Heart left ventricle (tissue), 16 donors: ENCODE data around the gene ANAPC1. TPM values are rescaled to one million over a fixed set of nuclear protein-coding genes. Genes with fewer than 3 reads are reported as not detected.

Source experiments
- ATAC-seq, 4 donors: fragments of 200-7000 bp; cut with Tn5 transposase; one replicate each; pipeline ENCODE4 v1.9.1; 2020 to 2022; ENCODE audit warnings: moderate library complexity in 4 of 4, mild to moderate bottlenecking in 3 of 4, moderate number of reproducible peaks in 1 of 4
- DNase-seq, 5 donors: peaks; one replicate each; pipeline ENCODE4 v3.0.0-alpha.2; 2020
- H3K27ac ChIP-seq, 12 donors: fragments of 200-600 bp; sonication (generic) in 4 of 12; one replicate each; pipeline versions ENCODE4 v1.5.0 to v1.8.0; 2016 to 2022; ENCODE audit warnings: mild to moderate bottlenecking in 2 of 12
- H3K27me3 ChIP-seq, 9 donors: fragments of 200-600 bp; sonication (generic) in 2 of 9; one replicate each; pipeline versions ENCODE4 v1.5.1 to v1.8.0; 2016 to 2022; ENCODE audit warnings: mild to moderate bottlenecking in 3 of 9
- H3K36me3 ChIP-seq, 9 donors: fragments of 200-600 bp; sonication (generic) in 2 of 9; one replicate each; pipeline versions ENCODE4 v1.5.0 to v1.8.0; 2018 to 2022; ENCODE audit warnings: mild to moderate bottlenecking in 2 of 9
- H3K4me1 ChIP-seq, 12 donors: fragments of 200-600 bp; sonication (generic) in 4 of 12; one replicate each; pipeline versions ENCODE4 v1.5.0 to v1.8.0; 2016 to 2022; ENCODE audit warnings: mild to moderate bottlenecking in 3 of 12
- H3K4me3 ChIP-seq, 12 donors: fragments of 200-600 bp; sonication (generic) in 4 of 12; one replicate each; pipeline versions ENCODE4 v1.5.0 to v1.8.0; 2017 to 2022; ENCODE audit warnings: mild to moderate bottlenecking in 9 of 12, moderate library complexity in 4 of 12
- H3K9me3 ChIP-seq, 12 donors: fragments of 200-600 bp; sonication (generic) in 4 of 12; one replicate each; pipeline versions ENCODE4 v1.5.0 to v1.8.0; 2016 to 2022; ENCODE audit warnings: mild to moderate bottlenecking in 1 of 12
- CTCF ChIP-seq, 12 donors: fragments of 200-600 bp; sonication (generic) in 4 of 12; IDR thresholded peaks; one replicate each; pipeline versions ENCODE4 v1.5.0 to v1.8.0; 2018 to 2022; ENCODE audit warnings: antibody characterized with exemption in 12 of 12, mild to moderate bottlenecking in 5 of 12
- POLR2A ChIP-seq, 2 donors: fragments of 450-650 bp; IDR thresholded peaks; one replicate each; pipeline ENCODE4 v1.6.1; 2017; ENCODE audit warnings: antibody characterized with exemption in 2 of 2, mild to moderate bottlenecking in 2 of 2, moderate library complexity in 2 of 2
- WGBS, 4 donors: extraction: QIAGEN DNeasy Blood & Tissue Kit in 2 of 4; methylation state at CpG; one replicate each; pipeline versions ENCODE4 v1.1.5 to v1.1.7; 2013 to 2018; 5-methylcytosine and 5-hydroxymethylcytosine counted together
- intact Hi-C, 10 donors: fragments of 100-400 bp; cut with DNase I; formaldehyde crosslinking; loops; one replicate each; pipeline versions ENCODE4 v1.11.1 to v1.14.2; 2022
- polyA plus RNA-seq, 2 donors: library from polyadenylated mRNA; stranded (reverse); fragments of 200-250 nt; gene quantifications; one replicate each; pipeline ENCODE4 v1.2.3, GENCODE V29; 2013
- total RNA-seq, 9 donors: library from RNA; depleted of rRNA in 2 of 9; stranded (reverse); fragments of >200 nt in 2 of 9; fragmentation: NEBNext Ultra II Directional in 3 of 9; extraction: Animal tissue kit (Norgen Biotek cat#: 25700) in 3 of 9; gene quantifications; one replicate each; pipeline versions ENCODE4 v1.1.0 to v1.2.4, GENCODE V29; 2016 to 2023
- donor health status: ischemic (EF 13 %, LVEDD 7.1; RV severe dilation, severe dysfunction).
- donor health status: healthy with polysubstance abuse.
- donor health status: DM: no; HTN: yes; CAD: no.
- donor health status: DM: no; HTN: no; CAD: no.
- donor health status: ischemic (EF 25% LVEDD 6.9; RV normal size, moderate dysfunction).
- donor health status: ischemic (EF 25% LVEDD 5.7; RV mildly dilated, moderate dysfunction).
- donor health status: healthy.
- donor health status: DM: yes; HTN: yes; CAD: no.
- donor health status: ischemic (EF 35%, LVEDD 5.7; RV mildly dilated, moderate dysfunction).
- donor health status: nonischemic (EF 11% LVEDD 7.7; RV severe dilation, severe dysfunction).
- donor health status: DM: yes; HTN: yes; CAD: no.
- donor health status: PGD.
- donor health status: ischemic (EF 29% LVEDD 5.4; RV normal size, mild dysfunction).
- donor health status: nonischemic (EF 23%, LVEDD 6.1; RV moderate dilation, normal function).

The ANAPC1 gene
- total and polyA plus RNA-seq, 11 donors: 4.9 to 30.7 (median 17.2) TPM

GRCh38 chr2:111903930-111904439 is 20.0 kb upstream of the ANAPC1 start:
- peak in 1 of 4 donors; percentile 21 for ATAC-seq

GRCh38 chr2:111903516-111903915 is 19.5 kb upstream of the ANAPC1 start:
- Histone ChIP-seq H3K27ac (peak overlapping the region in 9 of 12 donors; percentile 7 to 79 (median 69)), H3K4me3 (no peak overlapping the region), H3K27me3 (no peaks in the 10 kb centered on the region), H3K36me3 (no peaks in the 10 kb centered on the region), H3K9me3 (no peaks in the 10 kb centered on the region), H3K4me1 (peaks cover 0 to 84% (median 60%) of the 10 kb centered on the region in 12 donors)
- 49 to 70% (median 60%) methylated on average over 3 of the region's 3 CpGs for WGBS, 4 donors
- TF ChIP-seq POLR2A (IDR thresholded peaks at IDR 0.05) (no peak), CTCF (IDR thresholded peaks at IDR 0.05) (no peak)
- intact Hi-C loops: loop anchor here in 6 of 10 donors (5.0 to 10.0 kb wide), 4 partner anchors 49 to 71 kb away; no protein-coding TSS in a partner anchor
- DNase-seq: no peak
- no peak for ATAC-seq

More at GRCh38 chr2:111903930-111904439, 20.0 kb upstream of the ANAPC1 start:
- peaks cover 0 to 86% (median 62%) of the 10 kb centered on the region in 12 donors for H3K4me1 ChIP-seq
- no peaks in the 10 kb centered on the region for H3K36me3 ChIP-seq
- no peak for DNase-seq
- no peaks in the 10 kb centered on the region for H3K9me3 ChIP-seq
- no peak overlapping the region for H3K4me3 ChIP-seq
- peak overlapping the region in 11 of 12 donors; percentile 2 to 79 (median 67) for H3K27ac ChIP-seq
- TF ChIP-seq CTCF (IDR thresholded peaks at IDR 0.05) (no peak), POLR2A (IDR thresholded peaks at IDR 0.05) (no peak)
- intact Hi-C loops: loop anchor here in 6 of 10 donors (5.0 to 10.0 kb wide), 4 partner anchors 48 to 71 kb away; no protein-coding TSS in a partner anchor
- no peaks in the 10 kb centered on the region for H3K27me3 ChIP-seq
- WGBS, 4 donors: 81 to 86% (median 83%) methylated on average over 5 of the region's 5 CpGs

GRCh38 chr2:111900859-111901258 is 16.9 kb upstream of the ANAPC1 start:
- Histone ChIP-seq H3K9me3 (no peaks in the 10 kb centered on the region), H3K27me3 (no peaks in the 10 kb centered on the region), H3K4me1 (peaks cover 0 to 71% (median 44%) of the 10 kb centered on the region in 12 donors), H3K36me3 (no peaks in the 10 kb centered on the region), H3K27ac (peak overlapping the region in 6 of 12 donors; percentile 5 to 95 (median 21)), H3K4me3 (peak overlapping the region in 8 of 12 donors; percentile 0 to 94 (median 88))
- 13 to 33% (median 19%) methylated on average over 3 of the region's 3 CpGs for WGBS, 4 donors
- TF ChIP-seq CTCF (IDR thresholded peaks at IDR 0.05) (peak in 10 of 12 donors; percentile 25 to 60 (median 34)), POLR2A (IDR thresholded peaks at IDR 0.05) (no peak)
- DNase-seq (peak in 2 of 5 donors; percentile 33 to 36), ATAC-seq (no peak)
- intact Hi-C loops: loop anchor here in 6 of 10 donors (5.0 to 10.0 kb wide), 4 partner anchors 51 to 74 kb away; no protein-coding TSS in a partner anchor

GRCh38 chr2:111898703-111899514 is 14.9 kb upstream of the ANAPC1 start:
- Histone ChIP-seq H3K4me3 (peak overlapping the region; percentile 52 to 98 (median 89)), H3K9me3 (no peaks in the 10 kb centered on the region), H3K27me3 (no peaks in the 10 kb centered on the region), H3K36me3 (no peaks in the 10 kb centered on the region), H3K4me1 (peaks cover 0 to 54% (median 27%) of the 10 kb centered on the region in 12 donors), H3K27ac (peak overlapping the region; percentile 61 to 95 (median 90))
- ATAC-seq: peak; percentile 5 to 43 (median 15)
- WGBS, 4 donors: 0 to 1% (median 1%) methylated on average over 48 to 70 of the region's 70 CpGs
- intact Hi-C loops: loop anchor here in 6 of 10 donors (2.0 to 10.0 kb wide), 7 partner anchors 58 to 356 kb away; partner anchors contain the start of genes TMEM87B (in 1 of the 6) and ZC3H8 (in 1 of the 6)
- peak in 4 of 5 donors; percentile 35 to 72 (median 52) for DNase-seq
- TF ChIP-seq POLR2A (IDR thresholded peaks at IDR 0.05) (peak in 1 of 2 donors; percentile 18), CTCF (IDR thresholded peaks at IDR 0.05) (no peak)
